ENCODE results near the gene YES1. TPM values are rescaled to one million over a fixed set of nuclear protein-coding genes. Genes with fewer than 3 reads are reported as not detected.

The YES1 gene
- total RNA-seq, 1 donor from 2014 or later: 18.4 TPM

- no peaks in the 10 kb centered on the region for H3K36me3 Mint-ChIP-seq (ENCODE audit: low read depth)
- H3K27ac Mint-ChIP-seq: no peak overlapping the region
- intact Hi-C loops (cut with micrococcal nuclease): no loop called here
- peaks cover 9% of the 10 kb centered on the region for H3K27me3 Mint-ChIP-seq (ENCODE audit: low read depth)
- no peak for DNase-seq (ENCODE audit: low spot score)
- H3K4me1 Mint-ChIP-seq (ENCODE audit: low read depth): peaks cover 21% of the 10 kb centered on the region
- H3K9me3 Mint-ChIP-seq: no peaks in the 10 kb centered on the region
- no peak overlapping the region for H3K4me3 Mint-ChIP-seq (ENCODE audit: low read depth)
Measured at GRCh38 chr18:834082-834720, 22.2 kb upstream of the YES1 start.

DNA sequence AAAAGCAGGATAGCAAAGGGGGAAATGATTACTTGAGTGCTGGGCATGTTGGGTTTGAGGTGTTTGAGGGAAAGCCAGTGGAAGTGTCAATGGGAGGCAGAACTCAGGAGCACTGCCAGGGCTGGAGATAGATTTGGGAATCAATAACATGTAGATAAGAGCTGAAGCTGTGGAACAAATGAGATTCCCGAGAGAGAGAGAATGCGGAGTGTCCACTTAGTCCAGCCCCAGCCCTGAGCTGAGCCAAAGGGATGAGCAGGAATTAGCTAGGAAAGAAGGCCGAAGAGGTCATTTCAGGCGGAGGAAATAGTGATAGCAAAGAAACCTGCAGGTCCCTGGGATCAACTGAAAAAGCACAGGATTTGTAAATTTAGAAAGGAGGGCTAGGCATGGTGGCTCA lies 21.2 kb upstream of the YES1 start:
- Mint-ChIP-seq H3K4me1 (ENCODE audit: low read depth) (peaks cover 17% of the 10 kb centered on the region), H3K27me3 (ENCODE audit: low read depth) (peaks cover 9% of the 10 kb centered on the region), H3K27ac (no peak overlapping the region), H3K36me3 (ENCODE audit: low read depth) (no peaks in the 10 kb centered on the region), H3K4me3 (ENCODE audit: low read depth) (no peak overlapping the region), H3K9me3 (no peaks in the 10 kb centered on the region)
- intact Hi-C loops (cut with micrococcal nuclease): no loop called here
- DNase-seq (ENCODE audit: low spot score): no peak

- intact Hi-C loops (cut with micrococcal nuclease): no loop called here
- peaks cover 17% of the 10 kb centered on the region for H3K4me1 Mint-ChIP-seq (ENCODE audit: low read depth)
- DNase-seq (ENCODE audit: low spot score): peak; percentile 30
- no peak overlapping the region for H3K27ac Mint-ChIP-seq
- no peak overlapping the region for H3K4me3 Mint-ChIP-seq (ENCODE audit: low read depth)
- H3K9me3 Mint-ChIP-seq: no peaks in the 10 kb centered on the region
- H3K27me3 Mint-ChIP-seq (ENCODE audit: low read depth): peaks cover 4% of the 10 kb centered on the region
- no peaks in the 10 kb centered on the region for H3K36me3 Mint-ChIP-seq (ENCODE audit: low read depth)
Measured at GRCh38 chr18:832085-832681, 20.1 kb upstream of the YES1 start.

DNA sequence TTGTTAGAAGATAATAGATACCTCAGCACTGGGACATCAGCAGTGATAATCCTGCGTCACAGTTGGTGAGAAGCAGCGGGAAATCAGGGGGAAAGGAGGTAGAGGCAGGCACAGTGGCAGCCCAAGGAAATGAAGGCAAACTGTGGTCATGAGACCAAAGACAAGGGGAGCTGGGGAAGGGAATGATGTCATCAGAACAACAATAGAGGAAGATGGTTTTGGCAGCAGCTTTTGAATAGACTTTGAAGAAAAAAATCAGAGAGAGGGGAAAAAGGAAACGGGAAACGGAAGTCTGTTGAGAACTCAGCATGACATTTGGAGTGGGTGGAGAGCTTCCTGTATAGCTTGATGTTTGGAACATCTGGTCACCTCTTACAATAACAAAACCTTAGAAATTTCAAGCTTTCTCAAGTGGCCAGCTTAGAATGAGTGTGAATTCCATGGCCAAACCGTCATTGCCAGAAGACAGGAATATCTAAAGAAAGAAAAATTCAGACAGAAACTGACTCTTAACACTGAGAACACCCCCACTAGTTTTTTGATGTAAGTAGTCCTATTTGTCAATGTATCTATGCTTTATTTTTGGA lies 18.4 kb upstream of the YES1 start:
- DNase-seq (ENCODE audit: low spot score): no peak
- Mint-ChIP-seq H3K4me3 (ENCODE audit: low read depth) (peak overlapping the region; percentile 36), H3K4me1 (ENCODE audit: low read depth) (peaks cover 21% of the 10 kb centered on the region), H3K27me3 (ENCODE audit: low read depth) (peaks cover 6% of the 10 kb centered on the region), H3K9me3 (no peaks in the 10 kb centered on the region), H3K27ac (peak overlapping the region; percentile 56), H3K36me3 (ENCODE audit: low read depth) (no peaks in the 10 kb centered on the region)
- intact Hi-C loops (cut with micrococcal nuclease): loop anchor here (1.0 kb wide), 2 partner anchors 17 to 88 kb away; no protein-coding TSS in a partner anchor

- H3K27me3 Mint-ChIP-seq (ENCODE audit: low read depth): peaks cover 6% of the 10 kb centered on the region
- no peak for DNase-seq (ENCODE audit: low spot score)
- no peaks in the 10 kb centered on the region for H3K9me3 Mint-ChIP-seq
- H3K4me1 Mint-ChIP-seq (ENCODE audit: low read depth): peaks cover 21% of the 10 kb centered on the region
- no peak overlapping the region for H3K4me3 Mint-ChIP-seq (ENCODE audit: low read depth)
- H3K36me3 Mint-ChIP-seq (ENCODE audit: low read depth): no peaks in the 10 kb centered on the region
- no peak overlapping the region for H3K27ac Mint-ChIP-seq
- intact Hi-C loops (cut with micrococcal nuclease): no loop called here
Measured at GRCh38 chr18:829432-829831, 17.4 kb upstream of the YES1 start.

- no peaks in the 10 kb centered on the region for H3K36me3 Mint-ChIP-seq (ENCODE audit: low read depth)
- no peak overlapping the region for H3K27ac Mint-ChIP-seq
- H3K27me3 Mint-ChIP-seq (ENCODE audit: low read depth): peaks cover 2% of the 10 kb centered on the region
- DNase-seq (ENCODE audit: low spot score): no peak
- no peak overlapping the region for H3K4me3 Mint-ChIP-seq (ENCODE audit: low read depth)
- H3K4me1 Mint-ChIP-seq (ENCODE audit: low read depth): peaks cover 18% of the 10 kb centered on the region
- no peaks in the 10 kb centered on the region for H3K9me3 Mint-ChIP-seq
- intact Hi-C loops (cut with micrococcal nuclease): no loop called here
Measured at GRCh38 chr18:827093-827677, 15.1 kb upstream of the YES1 start.

DNA sequence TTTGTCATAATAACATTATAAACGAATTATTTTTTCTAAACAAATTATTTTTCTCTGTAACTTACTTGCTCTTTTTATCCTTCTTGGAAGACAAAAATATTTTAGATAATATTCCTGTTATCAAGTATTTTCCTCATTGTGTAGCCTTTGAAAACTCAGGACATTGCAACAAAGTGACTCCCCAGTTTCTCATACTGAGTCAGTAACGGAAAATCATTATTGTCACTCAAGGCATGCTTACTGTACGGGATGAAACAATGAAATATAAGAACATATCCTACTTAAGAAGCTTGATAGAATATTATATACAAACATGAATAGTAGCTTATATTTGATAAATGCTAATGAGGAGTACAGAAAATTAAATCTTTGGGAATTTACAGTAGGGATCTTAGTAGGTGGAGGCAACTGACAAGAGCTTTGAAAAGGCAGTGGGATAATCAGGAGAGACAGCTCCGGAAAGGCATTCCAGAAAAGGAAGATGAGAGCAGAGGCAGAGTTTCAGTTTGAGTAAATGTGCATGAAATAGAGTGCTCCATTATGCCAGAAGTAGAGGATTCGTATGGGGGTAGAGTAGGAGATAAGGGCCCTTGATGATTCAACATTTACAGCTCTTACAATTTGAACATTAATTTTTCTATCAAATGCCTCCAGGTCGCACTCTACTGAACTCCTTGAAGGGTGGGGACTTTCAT lies 14.0 kb upstream of the YES1 start:
- Mint-ChIP-seq H3K36me3 (ENCODE audit: low read depth) (no peaks in the 10 kb centered on the region), H3K4me3 (ENCODE audit: low read depth) (no peak overlapping the region), H3K27ac (no peak overlapping the region), H3K9me3 (no peaks in the 10 kb centered on the region), H3K27me3 (ENCODE audit: low read depth) (peaks cover 4% of the 10 kb centered on the region), H3K4me1 (ENCODE audit: low read depth) (peaks cover 18% of the 10 kb centered on the region)
- DNase-seq (ENCODE audit: low spot score): no peak
- intact Hi-C loops (cut with micrococcal nuclease): no loop called here

GRCh38 chr18:824179-824578 lies 12.1 kb upstream of the YES1 start:
- intact Hi-C loops (cut with micrococcal nuclease): no loop called here
- H3K36me3 Mint-ChIP-seq (ENCODE audit: low read depth): no peaks in the 10 kb centered on the region
- no peak for DNase-seq (ENCODE audit: low spot score)
- peaks cover 7% of the 10 kb centered on the region for H3K4me1 Mint-ChIP-seq (ENCODE audit: low read depth)
- H3K4me3 Mint-ChIP-seq (ENCODE audit: low read depth): no peak overlapping the region
- no peaks in the 10 kb centered on the region for H3K9me3 Mint-ChIP-seq
- H3K27ac Mint-ChIP-seq: no peak overlapping the region
- H3K27me3 Mint-ChIP-seq (ENCODE audit: low read depth): peaks cover 4% of the 10 kb centered on the region

GRCh38 chr18:820591-821165 lies 8.6 kb upstream of the YES1 start:
- Mint-ChIP-seq H3K27me3 (ENCODE audit: low read depth) (peaks cover 2% of the 10 kb centered on the region), H3K36me3 (ENCODE audit: low read depth) (peaks cover 1% of the 10 kb centered on the region)

GRCh38 chr18:816869-817268 lies 4.8 kb upstream of the YES1 start:
- intact Hi-C loops (cut with micrococcal nuclease): loop anchor here (10.0 kb wide), 1 partner anchor 1838 kb away; the partner anchor contains the start of gene SMCHD1
- no peak overlapping the region for H3K4me3 Mint-ChIP-seq (ENCODE audit: low read depth)
- H3K27me3 Mint-ChIP-seq (ENCODE audit: low read depth): peaks cover 2% of the 10 kb centered on the region

More at GRCh38 chr18:820591-821165, 8.6 kb upstream of the YES1 start:
- Mint-ChIP-seq H3K4me3 (ENCODE audit: low read depth) (no peak overlapping the region), H3K9me3 (no peaks in the 10 kb centered on the region), H3K4me1 (ENCODE audit: low read depth) (peaks cover 18% of the 10 kb centered on the region), H3K27ac (no peak overlapping the region)
- DNase-seq (ENCODE audit: low spot score): no peak
- intact Hi-C loops (cut with micrococcal nuclease): no loop called here

DNA sequence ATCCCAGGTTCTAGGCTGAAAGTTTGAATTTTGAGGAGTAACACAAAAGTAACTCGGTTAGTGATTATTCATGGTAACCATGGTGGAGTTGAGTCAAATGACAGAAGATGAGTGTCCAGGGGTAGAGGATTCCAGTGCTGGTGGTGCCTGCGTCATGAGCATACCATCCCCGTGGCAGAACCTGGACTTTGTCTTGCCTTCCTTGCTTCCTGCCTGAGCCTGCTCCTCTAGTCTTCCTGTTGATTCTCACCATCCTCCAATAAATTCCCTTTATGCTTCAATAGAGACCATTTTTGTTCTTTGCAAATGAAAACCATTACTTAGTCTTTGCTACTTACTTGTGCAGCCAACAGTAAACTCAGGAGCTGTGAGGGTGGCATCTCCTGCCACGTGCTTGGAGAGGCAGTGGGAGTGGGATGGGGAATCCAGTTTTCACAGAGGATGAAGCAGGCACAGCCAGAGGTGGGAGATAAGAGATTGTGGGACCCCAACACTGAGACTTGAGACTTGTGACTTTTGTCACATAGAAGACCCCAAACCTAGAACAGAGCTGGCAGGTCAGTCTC lies 4.1 kb upstream of the YES1 start:
- Mint-ChIP-seq H3K36me3 (ENCODE audit: low read depth) (peaks cover 6% of the 10 kb centered on the region), H3K27ac (no peak overlapping the region), H3K4me3 (ENCODE audit: low read depth) (no peak overlapping the region), H3K27me3 (ENCODE audit: low read depth) (no peaks in the 10 kb centered on the region), H3K4me1 (ENCODE audit: low read depth) (peaks cover 41% of the 10 kb centered on the region), H3K9me3 (no peaks in the 10 kb centered on the region)
- no peak for DNase-seq (ENCODE audit: low spot score)
- intact Hi-C loops (cut with micrococcal nuclease): loop anchor here (10.0 kb wide), 1 partner anchor 1839 kb away; the partner anchor contains the start of gene SMCHD1

More at GRCh38 chr18:816869-817268, 4.8 kb upstream of the YES1 start:
- H3K9me3 Mint-ChIP-seq: no peaks in the 10 kb centered on the region
- H3K4me1 Mint-ChIP-seq (ENCODE audit: low read depth): peaks cover 43% of the 10 kb centered on the region
- H3K36me3 Mint-ChIP-seq (ENCODE audit: low read depth): peaks cover 4% of the 10 kb centered on the region
- no peak overlapping the region for H3K27ac Mint-ChIP-seq
- no peak for DNase-seq (ENCODE audit: low spot score)

GRCh38 chr18:815353-815752 lies 3.3 kb upstream of the YES1 start:
- no peak overlapping the region for H3K4me3 Mint-ChIP-seq (ENCODE audit: low read depth)
- peak overlapping the region; percentile 24 for H3K27ac Mint-ChIP-seq
- intact Hi-C loops (cut with micrococcal nuclease): loop anchor here (10.0 kb wide), 1 partner anchor 1839 kb away; the partner anchor contains the start of gene SMCHD1
- H3K27me3 Mint-ChIP-seq (ENCODE audit: low read depth): no peaks in the 10 kb centered on the region
- no peak for DNase-seq (ENCODE audit: low spot score)
- H3K4me1 Mint-ChIP-seq (ENCODE audit: low read depth): peaks cover 44% of the 10 kb centered on the region
- no peaks in the 10 kb centered on the region for H3K9me3 Mint-ChIP-seq
- H3K36me3 Mint-ChIP-seq (ENCODE audit: low read depth): peaks cover 7% of the 10 kb centered on the region
